DND-41 (cell line): Measurements from ENCODE around the gene ACSL3.

Source experiments
- ATAC-seq: fragments of 200-7000 bp; cut with Tn5 transposase; 3 replicates; pipeline ENCODE4 v1.9.1; 2021; ENCODE audit warnings: low read depth; ENCODE audit not compliant: insufficient read depth
- DNase-seq: peaks from one replicate; pipeline ENCODE4 v3.0.0-alpha.2; 2020
- H2AFZ ChIP-seq: 2 replicates; pipeline ENCODE4 v1.6.0; 2012; ENCODE audit warnings: low read depth, low read length
- H3K27ac ChIP-seq: 2 replicates; pipeline ENCODE4 v1.5.1; 2012; ENCODE audit warnings: low read length, inconsistent platforms
- H3K27me3 ChIP-seq: fragments of 200-600 bp; sonication (generic); 2 replicates; pipeline ENCODE4 v1.6.0; 2012; ENCODE audit warnings: low read length, mild to moderate bottlenecking, inconsistent platforms; ENCODE audit not compliant: insufficient read depth, poor library complexity
- H3K36me3 ChIP-seq: 2 replicates; pipeline ENCODE4 v1.5.1; 2012; ENCODE audit warnings: low read length, inconsistent platforms; ENCODE audit not compliant: insufficient read depth
- H3K4me1 ChIP-seq: 2 replicates; pipeline ENCODE4 v1.5.1; 2012; ENCODE audit warnings: mild to moderate bottlenecking, low read length; ENCODE audit not compliant: insufficient read depth
- H3K4me2 ChIP-seq: 2 replicates; pipeline ENCODE4 v1.6.0; 2012; ENCODE audit warnings: mild to moderate bottlenecking, moderate library complexity, low read length, inconsistent platforms; ENCODE audit not compliant: insufficient read depth
- H3K4me3 ChIP-seq, 2 experiments: fragments of 200-600 bp in 1 of 2; shearing (Covaris generic) in 1 of 2; 2 replicates each; pipeline ENCODE4 v1.5.1; 2012 to 2016; ENCODE audit warnings: inconsistent platforms in 2 of 2, low read length in 2 of 2, mild to moderate bottlenecking in 2 of 2, low read depth in 1 of 2, moderate library complexity in 1 of 2
- H3K79me2 ChIP-seq: 2 replicates; pipeline ENCODE4 v1.6.0; 2012; ENCODE audit warnings: low read length, inconsistent platforms; ENCODE audit not compliant: insufficient read depth
- H3K9ac ChIP-seq: 2 replicates; pipeline ENCODE4 v1.6.0; 2012; ENCODE audit warnings: low read depth, mild to moderate bottlenecking, inconsistent platforms, low read length, moderate library complexity
- H3K9me3 ChIP-seq: 2 replicates; pipeline ENCODE4 v1.5.1; 2012; ENCODE audit warnings: low read length, moderate library complexity, mild to moderate bottlenecking, inconsistent platforms; ENCODE audit not compliant: insufficient read depth, severe bottlenecking
- H4K20me1 ChIP-seq: 2 replicates; pipeline ENCODE4 v1.6.0; 2012; ENCODE audit warnings: low read length; ENCODE audit not compliant: insufficient read depth
- EZH2 ChIP-seq: IDR thresholded peaks from 3 replicates; pipeline ENCODE4 v1.6.1; 2012; ENCODE audit warnings: borderline replicate concordance, low read depth, mild to moderate bottlenecking, moderate library complexity, low read length, inconsistent platforms; ENCODE audit not compliant: severe bottlenecking
- TF ChIP-seq, protein P1 (sequence below): IDR thresholded peaks from 2 replicates; pipeline ENCODE4 v1.5.1; 2012; ENCODE audit warnings: borderline replicate concordance, low read length, moderate library complexity, mild to moderate bottlenecking; ENCODE audit not compliant: poor library complexity, severe bottlenecking; ENCODE audit errors: extremely low read depth

Gene ACSL3

DNA sequence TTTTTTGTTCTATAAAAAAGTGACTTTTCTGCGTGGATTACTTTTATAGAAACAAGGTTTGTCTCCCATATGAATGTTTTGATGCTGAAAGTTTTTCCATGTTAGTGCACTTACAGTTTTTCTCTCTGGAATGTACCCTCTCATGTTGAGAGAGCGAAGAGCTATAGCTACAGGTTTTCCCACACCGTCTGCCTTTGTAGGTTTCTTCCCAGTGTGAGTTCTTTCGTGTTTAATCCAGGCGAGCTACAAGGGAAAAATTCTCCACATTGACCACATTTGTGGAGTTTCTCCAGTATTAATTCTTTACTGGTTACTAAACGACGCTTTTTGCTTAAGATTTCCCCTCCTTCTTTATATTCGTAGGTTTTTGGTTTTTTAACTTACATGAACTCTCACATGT is 85.1 kb downstream of the ACSL3 start:
- H3K4me3 ChIP-seq, result no peak overlapping the region
- peaks cover 8% of the 10 kb centered on the region; the same call in 1 of the 2 replicates for H3K36me3 ChIP-seq
- no peaks in the 10 kb centered on the region for H3K79me2 ChIP-seq
- no peaks in the 10 kb centered on the region for H3K27me3 ChIP-seq
- DNase-seq (no peak), ATAC-seq (no peak)
- no peak overlapping the region for H3K4me2 ChIP-seq
- no peaks in the 10 kb centered on the region for H3K9me3 ChIP-seq
- H3K27ac ChIP-seq, result no peak overlapping the region
- no peaks in the 10 kb centered on the region for H3K4me1 ChIP-seq
- no peak overlapping the region for H2AFZ ChIP-seq
- TF ChIP-seq, protein P1, sequence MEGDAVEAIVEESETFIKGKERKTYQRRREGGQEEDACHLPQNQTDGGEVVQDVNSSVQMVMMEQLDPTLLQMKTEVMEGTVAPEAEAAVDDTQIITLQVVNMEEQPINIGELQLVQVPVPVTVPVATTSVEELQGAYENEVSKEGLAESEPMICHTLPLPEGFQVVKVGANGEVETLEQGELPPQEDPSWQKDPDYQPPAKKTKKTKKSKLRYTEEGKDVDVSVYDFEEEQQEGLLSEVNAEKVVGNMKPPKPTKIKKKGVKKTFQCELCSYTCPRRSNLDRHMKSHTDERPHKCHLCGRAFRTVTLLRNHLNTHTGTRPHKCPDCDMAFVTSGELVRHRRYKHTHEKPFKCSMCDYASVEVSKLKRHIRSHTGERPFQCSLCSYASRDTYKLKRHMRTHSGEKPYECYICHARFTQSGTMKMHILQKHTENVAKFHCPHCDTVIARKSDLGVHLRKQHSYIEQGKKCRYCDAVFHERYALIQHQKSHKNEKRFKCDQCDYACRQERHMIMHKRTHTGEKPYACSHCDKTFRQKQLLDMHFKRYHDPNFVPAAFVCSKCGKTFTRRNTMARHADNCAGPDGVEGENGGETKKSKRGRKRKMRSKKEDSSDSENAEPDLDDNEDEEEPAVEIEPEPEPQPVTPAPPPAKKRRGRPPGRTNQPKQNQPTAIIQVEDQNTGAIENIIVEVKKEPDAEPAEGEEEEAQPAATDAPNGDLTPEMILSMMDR, result no peak
- TF ChIP-seq EZH2, result no peak
- H4K20me1 ChIP-seq, result no peaks in the 10 kb centered on the region
- no peak overlapping the region for H3K9ac ChIP-seq

DNA sequence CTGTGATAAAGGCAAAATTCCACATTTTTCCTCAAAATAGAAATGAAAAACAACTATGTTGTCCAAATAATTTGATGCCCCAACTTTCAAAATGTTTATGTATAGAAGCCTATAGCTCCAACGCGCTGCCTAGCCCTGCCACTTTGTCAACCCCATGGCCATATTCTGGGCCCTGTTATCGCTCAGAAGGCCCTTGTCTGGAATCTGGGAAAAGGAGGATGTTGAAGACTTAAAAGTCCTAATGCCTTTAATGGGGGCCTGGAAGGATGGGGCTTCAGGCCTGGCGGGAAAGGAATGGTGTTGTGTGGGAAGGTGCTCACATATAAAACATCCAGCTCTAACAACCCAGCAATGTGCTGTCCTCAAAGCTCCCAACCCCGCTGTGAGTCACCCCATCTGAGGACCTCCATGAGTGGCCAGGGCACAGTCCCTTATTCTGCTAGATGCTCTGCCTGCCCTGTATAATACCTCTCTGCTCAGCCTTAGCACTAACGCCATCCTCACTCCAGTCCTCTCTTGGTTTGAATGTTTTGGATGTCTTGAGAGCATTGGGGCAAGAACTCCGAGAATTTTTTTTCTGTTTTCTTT is 86.0 kb downstream of the ACSL3 start:
- Histone ChIP-seq H3K27ac (no peak overlapping the region), H3K27me3 (no peaks in the 10 kb centered on the region), H3K9me3 (no peaks in the 10 kb centered on the region), H3K79me2 (no peaks in the 10 kb centered on the region), H4K20me1 (no peaks in the 10 kb centered on the region), H3K4me1 (no peaks in the 10 kb centered on the region), H3K9ac (no peak overlapping the region), H3K4me2 (no peak overlapping the region), H3K36me3 (no peaks in the 10 kb centered on the region), H3K4me3 (no peak overlapping the region), H2AFZ (no peak overlapping the region)
- ATAC-seq, result no peak
- no peak for DNase-seq
- no peak for TF ChIP-seq EZH2
- TF ChIP-seq, protein P1, result no peak

DNA sequence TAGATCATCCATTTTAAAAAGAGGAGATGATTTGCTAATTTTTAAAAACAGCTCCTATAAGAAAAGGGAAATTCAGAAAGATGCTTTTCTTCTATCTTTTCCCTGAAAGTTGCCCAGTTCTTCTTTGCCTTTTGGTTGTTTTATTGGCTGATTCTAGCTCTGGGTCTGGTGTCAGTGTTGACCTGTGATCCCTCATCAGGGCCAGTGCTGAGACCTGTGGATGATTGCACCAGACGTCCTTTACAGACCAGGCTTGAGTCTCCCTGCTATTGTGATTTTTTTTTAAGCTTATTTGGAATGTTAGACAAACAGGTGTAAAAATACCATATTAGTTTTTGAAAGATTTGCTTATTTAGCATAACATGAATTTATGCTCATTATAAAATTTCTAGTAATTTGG is 88.2 kb downstream of the ACSL3 start:
- no peaks in the 10 kb centered on the region for H3K27me3 ChIP-seq
- H3K27ac ChIP-seq, result no peak overlapping the region
- TF ChIP-seq EZH2, result no peak
- TF ChIP-seq, protein P1, result no peak
- H3K9ac ChIP-seq, result no peak overlapping the region
- no peaks in the 10 kb centered on the region for H3K4me1 ChIP-seq
- no peak overlapping the region for H2AFZ ChIP-seq
- no peaks in the 10 kb centered on the region for H3K9me3 ChIP-seq
- DNase-seq (no peak), ATAC-seq (no peak)
- no peak overlapping the region for H3K4me3 ChIP-seq
- no peaks in the 10 kb centered on the region for H3K36me3 ChIP-seq
- no peaks in the 10 kb centered on the region for H4K20me1 ChIP-seq
- no peak overlapping the region for H3K4me2 ChIP-seq
- H3K79me2 ChIP-seq, result no peaks in the 10 kb centered on the region
